HepG2 (cell line): ENCODE measurements around the gene CD3D. TPM values are rescaled to one million over a fixed set of nuclear protein-coding genes. Genes with fewer than 3 reads are reported as not detected.

Experiments used
- MAFK ChIP-seq, 2 experiments: IDR thresholded peaks in 1 of 2; conservative IDR thresholded peaks in 1 of 2; 2 replicates each; pipeline ENCODE4 v1.6.1; 2011; ENCODE audit warnings: improper control_type of control experiment in 2 of 2, low read length in 2 of 2
- NFAT5 ChIP-seq: sonication (generic); formaldehyde crosslinking; IDR thresholded peaks from 2 replicates; pipeline ENCODE4 v1.4.0; 2020; ENCODE audit warnings: missing genetic modification reagents
- NKX3-1 ChIP-seq: sonication (generic); formaldehyde crosslinking; IDR thresholded peaks from 2 replicates; pipeline ENCODE4 v1.5.0; 2020; ENCODE audit warnings: missing genetic modification reagents
- RARG ChIP-seq: sonication (generic); formaldehyde crosslinking; IDR thresholded peaks from 2 replicates; pipeline ENCODE4 v1.4.0; 2020; ENCODE audit warnings: low read depth, mild to moderate bottlenecking, missing genetic modification reagents
- RFX1 ChIP-seq: fragments of 450-650 bp; IDR thresholded peaks from 2 replicates; pipeline ENCODE4 v1.6.1; 2017
- THRA ChIP-seq: sonication (generic); formaldehyde crosslinking; IDR thresholded peaks from 2 replicates; pipeline ENCODE4 v1.4.0; 2020; ENCODE audit warnings: missing genetic modification reagents, borderline replicate concordance
- ZNF556 ChIP-seq: sonication (generic); formaldehyde crosslinking; IDR thresholded peaks from 2 replicates; pipeline ENCODE4 v1.4.0; 2020; ENCODE audit warnings: mild to moderate bottlenecking, missing genetic modification reagents, borderline replicate concordance
- ZNF747 ChIP-seq: sonication (generic); formaldehyde crosslinking; IDR thresholded peaks from 2 replicates; pipeline ENCODE4 v1.8.1; 2023; ENCODE audit warnings: missing genetic modification reagents, mild to moderate bottlenecking, borderline replicate concordance
- polyA plus RNA-seq, 8 experiments: library from polyadenylated mRNA; depleted of rRNA in 3 of 8; stranded (reverse) in 7 of 8; unstranded in 1 of 8; fragments of >200 nt; fragmentation: Illumina TruSeq in 4 of 8; extraction: Trizol in 4 of 8; gene quantifications; 2 replicates each; pipeline versions ENCODE4 v1.2.1 to v1.2.3, GENCODE V29; 2011 to 2016; ENCODE audit warnings: low read depth in 4 of 8, missing spikeins in 1 of 8, mixed read lengths in 1 of 8; ENCODE audit not compliant: insufficient read depth in 1 of 8
- total RNA-seq, 5 experiments: library from RNA; depleted of rRNA; stranded (reverse); fragments of >200 nt; fragmentation: Illumina TruSeq; extraction: Trizol; gene quantifications; 2 replicates each; pipeline ENCODE4 v1.2.3, GENCODE V29; 2016; ENCODE audit warnings: low read depth in 1 of 5

Gene CD3D
- total and polyA plus RNA-seq, 2 of the 13 experiments (the other 11 are each of a cell fraction or from before 2014, with no cell fraction given) = 0.66 to 6.6 TPM

- TF ChIP-seq NKX3-1 (no peak), ZNF556 (CRISPR knock-in tag) (no peak), ZNF747 (CRISPR knock-in tag) (no peak), THRA (CRISPR knock-in tag) (no peak), NFAT5 (CRISPR knock-in tag) (no peak), RARG (CRISPR knock-in tag) (no peak), MAFK (conservative IDR thresholded peaks at IDR 0.05 in 1 of 2, IDR thresholded peaks at IDR 0.05 in 1 of 2; ENCODE audit: low read length in 2 of 2) (no peak), RFX1 (no peak)
These were observed 17.2 kb downstream of the CD3D start (continued) for GRCh38 chr11:118325283-118325682.
